Measurements from ENCODE around the gene PCSK1N. TPM values are rescaled to one million over a fixed set of nuclear protein-coding genes. Genes with fewer than 3 reads are reported as not detected.
"Not testable (repeated sequence)": the region's sequence is repeated elsewhere in the genome, so short reads cannot be mapped to it uniquely, and the experiment has no call there.

The PCSK1N gene
- 58.7 to 74.2 TPM (median 69.2 TPM) in 3 replicates for total RNA-seq
- long read RNA-seq, transcript PCSK1N-201 (3 exons, 1,050 nt) = major isoform, 175 of 178 reads
- long read RNA-seq, partial matches to known transcripts = 3 of 178 reads
- long read RNA-seq, other reads (novel, unspliced or antisense) = 0 of 178 reads

- H3K4me1 Mint-ChIP-seq (ENCODE audit: low read depth) = peaks cover 17% of the 10 kb centered on the region
- H3K27ac Mint-ChIP-seq (ENCODE audit: unreplicated experiment) = peak within 1 kb of the TSS; percentile 59
- DNase-seq (ENCODE audit: low spot score) = no peak
- H3K4me3 Mint-ChIP-seq (ENCODE audit: unreplicated experiment) = peak within 1 kb of the TSS; percentile 81
- H3K9me3 Mint-ChIP-seq (ENCODE audit: low read depth) = peaks cover 6% of the 10 kb centered on the region
- no peak for TF ChIP-seq CTCF (IDR thresholded peaks at IDR 0.05)
- H3K27me3 Mint-ChIP-seq (ENCODE audit: low read depth) = peaks cover 2% of the 10 kb centered on the region
- H3K36me3 Mint-ChIP-seq (ENCODE audit: low read depth) = no peaks in the 10 kb centered on the region
Measured at GRCh38 chrX:48835524-48836329, at the start of gene PCSK1N. PCSK1N (minus strand) TSS chrX:48835610; CDS start chrX:48835532, 78 bp downstream.

- TF ChIP-seq CTCF (IDR thresholded peaks at IDR 0.05) = no peak
- Mint-ChIP-seq H3K27ac (ENCODE audit: unreplicated experiment) (no peak overlapping the region), H3K27me3 (ENCODE audit: low read depth) (no peaks in the 10 kb centered on the region), H3K9me3 (ENCODE audit: low read depth) (peaks cover 2% of the 10 kb centered on the region), H3K4me1 (ENCODE audit: low read depth) (no peaks in the 10 kb centered on the region), H3K4me3 (ENCODE audit: unreplicated experiment) (no peak overlapping the region), H3K36me3 (ENCODE audit: low read depth) (no peaks in the 10 kb centered on the region)
- peak; percentile 29 for DNase-seq (ENCODE audit: low spot score)
Measured at GRCh38 chrX:48883729-48884128, 48.3 kb upstream of the PCSK1N start.

- not testable (repeated sequence) for DNase-seq (ENCODE audit: low spot score); H3K36me3 Mint-ChIP-seq (ENCODE audit: low read depth); H3K4me1 Mint-ChIP-seq (ENCODE audit: low read depth); H3K27me3 Mint-ChIP-seq (ENCODE audit: low read depth); H3K27ac Mint-ChIP-seq (ENCODE audit: unreplicated experiment); H3K4me3 Mint-ChIP-seq (ENCODE audit: unreplicated experiment)
- H3K9me3 Mint-ChIP-seq (ENCODE audit: low read depth) = peaks cover 14% of the 10 kb centered on the region
Measured at GRCh38 chrX:48876944-48877343, 41.5 kb upstream of the PCSK1N start.

- not testable (repeated sequence) for H3K27me3 Mint-ChIP-seq (ENCODE audit: low read depth); DNase-seq (ENCODE audit: low spot score); H3K36me3 Mint-ChIP-seq (ENCODE audit: low read depth); H3K4me1 Mint-ChIP-seq (ENCODE audit: low read depth); H3K4me3 Mint-ChIP-seq (ENCODE audit: unreplicated experiment); H3K27ac Mint-ChIP-seq (ENCODE audit: unreplicated experiment)
- H3K9me3 Mint-ChIP-seq (ENCODE audit: low read depth) = peaks cover 18% of the 10 kb centered on the region
Measured at GRCh38 chrX:48872017-48872416, 36.6 kb upstream of the PCSK1N start.

GRCh38 chrX:48864210-48864609, 28.8 kb upstream of the PCSK1N start:
- no peak for DNase-seq (ENCODE audit: low spot score)
- peaks cover 19% of the 10 kb centered on the region for H3K9me3 Mint-ChIP-seq (ENCODE audit: low read depth)
- H3K27me3 Mint-ChIP-seq (ENCODE audit: low read depth) = no peaks in the 10 kb centered on the region

More at GRCh38 chrX:48864210-48864609, 28.8 kb upstream of the PCSK1N start:
- TF ChIP-seq CTCF (IDR thresholded peaks at IDR 0.05) = no peak
- Mint-ChIP-seq H3K4me3 (ENCODE audit: unreplicated experiment) (no peak overlapping the region), H3K27ac (ENCODE audit: unreplicated experiment) (no peak overlapping the region), H3K36me3 (ENCODE audit: low read depth) (no peaks in the 10 kb centered on the region), H3K4me1 (ENCODE audit: low read depth) (peaks cover 11% of the 10 kb centered on the region)

All from chondrocyte (in vitro differentiated cells).